Measurements from ENCODE around the gene FAM118B.

The FAM118B gene

DNA sequence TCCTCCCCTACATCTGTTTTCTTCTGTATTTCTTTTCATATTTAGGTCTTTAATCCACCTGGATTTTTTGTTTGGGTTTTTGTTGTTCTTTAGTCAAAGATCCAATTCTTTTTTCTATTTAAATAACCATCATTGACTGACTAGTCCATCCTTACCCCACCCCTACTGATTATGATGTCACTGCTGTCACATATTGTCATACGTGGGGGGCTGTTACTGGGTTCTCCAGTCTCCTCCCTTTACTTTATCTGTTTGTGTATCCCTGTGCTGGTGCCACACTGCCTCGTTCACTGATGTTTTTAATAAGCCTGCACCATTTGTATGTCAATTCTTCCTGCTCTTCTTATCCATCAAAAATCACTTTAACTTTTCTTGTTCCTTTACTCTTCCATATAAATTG, 85.4 kb downstream of the FAM118B start (continued):
- TF ChIP-seq, protein P1, sequence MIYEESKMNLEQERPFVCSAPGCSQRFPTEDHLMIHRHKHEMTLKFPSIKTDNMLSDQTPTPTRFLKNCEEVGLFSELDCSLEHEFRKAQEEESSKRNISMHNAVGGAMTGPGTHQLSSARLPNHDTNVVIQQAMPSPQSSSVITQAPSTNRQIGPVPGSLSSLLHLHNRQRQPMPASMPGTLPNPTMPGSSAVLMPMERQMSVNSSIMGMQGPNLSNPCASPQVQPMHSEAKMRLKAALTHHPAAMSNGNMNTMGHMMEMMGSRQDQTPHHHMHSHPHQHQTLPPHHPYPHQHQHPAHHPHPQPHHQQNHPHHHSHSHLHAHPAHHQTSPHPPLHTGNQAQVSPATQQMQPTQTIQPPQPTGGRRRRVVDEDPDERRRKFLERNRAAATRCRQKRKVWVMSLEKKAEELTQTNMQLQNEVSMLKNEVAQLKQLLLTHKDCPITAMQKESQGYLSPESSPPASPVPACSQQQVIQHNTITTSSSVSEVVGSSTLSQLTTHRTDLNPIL (CRISPR knock-in tag; IDR thresholded peaks at IDR 0.05; ENCODE audit: low read depth): no peak

DNA sequence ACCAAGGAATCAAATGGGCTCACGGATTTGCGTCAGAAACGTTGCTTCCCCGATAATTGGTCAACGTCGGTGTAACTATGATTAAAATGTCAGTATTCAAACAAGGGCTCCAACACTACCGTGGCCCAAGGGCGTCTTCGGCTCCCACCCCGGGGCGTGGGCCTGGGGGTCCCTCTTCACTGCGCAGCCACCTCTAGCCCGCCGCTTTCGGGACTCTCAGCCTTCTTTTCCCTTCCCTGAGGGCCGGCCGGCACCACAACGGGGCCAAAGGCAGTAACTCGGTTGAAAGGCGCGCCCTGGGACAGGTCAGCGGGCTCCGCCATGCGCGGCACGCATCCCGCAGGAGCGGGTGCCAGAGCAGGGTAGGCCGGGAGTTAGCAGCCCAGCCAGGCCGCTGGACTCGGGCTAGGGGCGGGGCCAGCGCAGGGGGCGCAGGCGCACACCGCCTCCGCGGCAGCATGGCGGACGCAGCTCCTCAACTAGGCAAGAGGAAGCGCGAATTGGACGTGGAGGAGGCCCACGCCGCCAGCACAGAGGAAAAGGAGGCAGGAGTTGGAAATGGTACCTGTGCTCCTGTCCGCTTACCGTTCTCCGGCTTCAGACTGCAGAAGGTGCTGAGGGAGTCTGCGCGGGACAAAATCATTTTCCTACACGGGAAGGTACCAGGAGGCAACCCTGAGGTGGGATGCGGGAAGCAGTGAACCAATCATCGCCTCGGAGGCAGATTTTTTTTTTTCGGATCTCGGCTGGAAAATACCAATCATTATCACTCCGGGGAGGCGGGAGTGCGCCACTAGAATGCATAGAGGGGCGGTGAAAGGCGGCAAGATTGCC, 92.3 kb downstream of the FAM118B start, which contains the start of gene DCPS:
DCPS (plus strand) TSS at position 438 of the 834 bp plus-strand sequence; CDS start at position 459, 21 bp downstream.
- TF ChIP-seq, protein P2, sequence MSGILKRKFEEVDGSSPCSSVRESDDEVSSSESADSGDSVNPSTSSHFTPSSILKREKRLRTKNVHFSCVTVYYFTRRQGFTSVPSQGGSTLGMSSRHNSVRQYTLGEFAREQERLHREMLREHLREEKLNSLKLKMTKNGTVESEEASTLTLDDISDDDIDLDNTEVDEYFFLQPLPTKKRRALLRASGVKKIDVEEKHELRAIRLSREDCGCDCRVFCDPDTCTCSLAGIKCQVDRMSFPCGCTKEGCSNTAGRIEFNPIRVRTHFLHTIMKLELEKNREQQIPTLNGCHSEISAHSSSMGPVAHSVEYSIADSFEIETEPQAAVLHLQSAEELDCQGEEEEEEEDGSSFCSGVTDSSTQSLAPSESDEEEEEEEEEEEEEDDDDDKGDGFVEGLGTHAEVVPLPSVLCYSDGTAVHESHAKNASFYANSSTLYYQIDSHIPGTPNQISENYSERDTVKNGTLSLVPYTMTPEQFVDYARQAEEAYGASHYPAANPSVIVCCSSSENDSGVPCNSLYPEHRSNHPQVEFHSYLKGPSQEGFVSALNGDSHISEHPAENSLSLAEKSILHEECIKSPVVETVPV (CRISPR knock-in tag; IDR thresholded peaks at IDR 0.05): no peak
- TF ChIP-seq ZC3H10 (CRISPR knock-in tag; IDR thresholded peaks at IDR 0.05) (no peak), SNAI2 (CRISPR knock-in tag; IDR thresholded peaks at IDR 0.05) (no peak), RARB (CRISPR knock-in tag; IDR thresholded peaks at IDR 0.05) (no peak), GLIS3 (CRISPR knock-in tag; IDR thresholded peaks at IDR 0.05) (peak; percentile 79; the same call in 1 of the 2 replicates), ZFP30 (CRISPR knock-in tag; IDR thresholded peaks at IDR 0.05) (no peak), ZNF70 (CRISPR knock-in tag; IDR thresholded peaks at IDR 0.05) (no peak), CSDC2 (CRISPR knock-in tag; IDR thresholded peaks at IDR 0.05) (no peak; the same call in 1 of the 2 replicates), OSR1 (CRISPR knock-in tag; IDR thresholded peaks at IDR 0.05) (no peak), ESRRG (CRISPR knock-in tag; IDR thresholded peaks at IDR 0.05) (no peak), ZNF8 (CRISPR knock-in tag; IDR thresholded peaks at IDR 0.05) (no peak), ZFP3 (CRISPR knock-in tag; IDR thresholded peaks at IDR 0.05) (0 out of 2 replicates have a peak, but pooled peaks have one; percentile 31)
- TF ChIP-seq, protein P3, sequence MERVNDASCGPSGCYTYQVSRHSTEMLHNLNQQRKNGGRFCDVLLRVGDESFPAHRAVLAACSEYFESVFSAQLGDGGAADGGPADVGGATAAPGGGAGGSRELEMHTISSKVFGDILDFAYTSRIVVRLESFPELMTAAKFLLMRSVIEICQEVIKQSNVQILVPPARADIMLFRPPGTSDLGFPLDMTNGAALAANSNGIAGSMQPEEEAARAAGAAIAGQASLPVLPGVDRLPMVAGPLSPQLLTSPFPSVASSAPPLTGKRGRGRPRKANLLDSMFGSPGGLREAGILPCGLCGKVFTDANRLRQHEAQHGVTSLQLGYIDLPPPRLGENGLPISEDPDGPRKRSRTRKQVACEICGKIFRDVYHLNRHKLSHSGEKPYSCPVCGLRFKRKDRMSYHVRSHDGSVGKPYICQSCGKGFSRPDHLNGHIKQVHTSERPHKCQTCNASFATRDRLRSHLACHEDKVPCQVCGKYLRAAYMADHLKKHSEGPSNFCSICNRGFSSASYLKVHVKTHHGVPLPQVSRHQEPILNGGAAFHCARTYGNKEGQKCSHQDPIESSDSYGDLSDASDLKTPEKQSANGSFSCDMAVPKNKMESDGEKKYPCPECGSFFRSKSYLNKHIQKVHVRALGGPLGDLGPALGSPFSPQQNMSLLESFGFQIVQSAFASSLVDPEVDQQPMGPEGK (CRISPR knock-in tag; IDR thresholded peaks at IDR 0.05; ENCODE audit: borderline replicate concordance): no peak
- TF ChIP-seq, protein P4, sequence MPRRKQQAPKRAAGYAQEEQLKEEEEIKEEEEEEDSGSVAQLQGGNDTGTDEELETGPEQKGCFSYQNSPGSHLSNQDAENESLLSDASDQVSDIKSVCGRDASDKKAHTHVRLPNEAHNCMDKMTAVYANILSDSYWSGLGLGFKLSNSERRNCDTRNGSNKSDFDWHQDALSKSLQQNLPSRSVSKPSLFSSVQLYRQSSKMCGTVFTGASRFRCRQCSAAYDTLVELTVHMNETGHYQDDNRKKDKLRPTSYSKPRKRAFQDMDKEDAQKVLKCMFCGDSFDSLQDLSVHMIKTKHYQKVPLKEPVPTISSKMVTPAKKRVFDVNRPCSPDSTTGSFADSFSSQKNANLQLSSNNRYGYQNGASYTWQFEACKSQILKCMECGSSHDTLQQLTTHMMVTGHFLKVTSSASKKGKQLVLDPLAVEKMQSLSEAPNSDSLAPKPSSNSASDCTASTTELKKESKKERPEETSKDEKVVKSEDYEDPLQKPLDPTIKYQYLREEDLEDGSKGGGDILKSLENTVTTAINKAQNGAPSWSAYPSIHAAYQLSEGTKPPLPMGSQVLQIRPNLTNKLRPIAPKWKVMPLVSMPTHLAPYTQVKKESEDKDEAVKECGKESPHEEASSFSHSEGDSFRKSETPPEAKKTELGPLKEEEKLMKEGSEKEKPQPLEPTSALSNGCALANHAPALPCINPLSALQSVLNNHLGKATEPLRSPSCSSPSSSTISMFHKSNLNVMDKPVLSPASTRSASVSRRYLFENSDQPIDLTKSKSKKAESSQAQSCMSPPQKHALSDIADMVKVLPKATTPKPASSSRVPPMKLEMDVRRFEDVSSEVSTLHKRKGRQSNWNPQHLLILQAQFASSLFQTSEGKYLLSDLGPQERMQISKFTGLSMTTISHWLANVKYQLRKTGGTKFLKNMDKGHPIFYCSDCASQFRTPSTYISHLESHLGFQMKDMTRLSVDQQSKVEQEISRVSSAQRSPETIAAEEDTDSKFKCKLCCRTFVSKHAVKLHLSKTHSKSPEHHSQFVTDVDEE (CRISPR knock-in tag; IDR thresholded peaks at IDR 0.05): peak; percentile 22; the same call in 1 of the 2 replicates
- TF ChIP-seq, protein P5, sequence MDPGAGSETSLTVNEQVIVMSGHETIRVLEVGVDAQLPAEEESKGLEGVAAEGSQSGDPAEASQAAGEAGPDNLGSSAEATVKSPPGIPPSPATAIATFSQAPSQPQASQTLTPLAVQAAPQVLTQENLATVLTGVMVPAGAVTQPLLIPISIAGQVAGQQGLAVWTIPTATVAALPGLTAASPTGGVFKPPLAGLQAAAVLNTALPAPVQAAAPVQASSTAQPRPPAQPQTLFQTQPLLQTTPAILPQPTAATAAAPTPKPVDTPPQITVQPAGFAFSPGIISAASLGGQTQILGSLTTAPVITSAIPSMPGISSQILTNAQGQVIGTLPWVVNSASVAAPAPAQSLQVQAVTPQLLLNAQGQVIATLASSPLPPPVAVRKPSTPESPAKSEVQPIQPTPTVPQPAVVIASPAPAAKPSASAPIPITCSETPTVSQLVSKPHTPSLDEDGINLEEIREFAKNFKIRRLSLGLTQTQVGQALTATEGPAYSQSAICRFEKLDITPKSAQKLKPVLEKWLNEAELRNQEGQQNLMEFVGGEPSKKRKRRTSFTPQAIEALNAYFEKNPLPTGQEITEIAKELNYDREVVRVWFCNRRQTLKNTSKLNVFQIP (CRISPR knock-in tag; IDR thresholded peaks at IDR 0.05; ENCODE audit: borderline replicate concordance, low read depth): no peak
- TF ChIP-seq, protein P1 (CRISPR knock-in tag; IDR thresholded peaks at IDR 0.05; ENCODE audit: low read depth): no peak
- ATAC-seq: peak; percentile 97

DNA sequence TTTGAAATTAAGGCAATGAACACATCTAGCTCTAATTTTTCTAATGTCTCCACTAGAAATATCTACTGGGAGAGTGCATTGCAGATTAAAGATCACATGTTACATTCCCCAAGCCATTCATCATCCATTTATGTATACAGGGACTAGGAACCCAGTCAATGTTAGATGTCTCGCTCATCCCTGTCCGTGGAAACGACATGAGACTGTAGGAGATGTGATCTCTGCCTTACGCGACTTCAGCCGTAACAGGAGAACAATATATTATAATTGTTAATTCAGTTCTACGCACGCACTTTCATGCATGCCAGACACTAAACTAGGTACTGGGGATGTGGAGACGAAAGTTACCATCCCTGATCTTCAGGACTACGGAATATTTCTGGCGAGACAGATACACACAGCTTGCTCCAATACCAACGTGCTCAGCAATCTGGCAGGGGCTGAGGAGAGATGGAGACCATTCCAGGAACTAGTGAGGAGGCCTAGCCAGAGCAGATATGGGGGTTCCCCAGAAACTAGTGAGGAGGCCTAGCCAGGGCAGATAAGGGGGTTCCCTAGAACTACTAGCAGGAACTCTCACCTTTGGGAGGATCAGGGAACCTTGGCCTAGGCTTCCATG, 93.0 kb downstream of the FAM118B start:
- no peak for TF ChIP-seq ESRRG (CRISPR knock-in tag; IDR thresholded peaks at IDR 0.05)
- peak; percentile 53 for ATAC-seq
